ENCODE data around the gene FBN1.

Gene FBN1

GRCh38 chr15:48380198-48380597 lies 265.3 kb downstream of the FBN1 start:
- no peak for DNase-seq (ENCODE audit: low read depth in 1 of 2, low spot score in 1 of 2)

- no peak for DNase-seq (ENCODE audit: low read depth in 1 of 2, low spot score in 1 of 2)
These were observed 269.7 kb downstream of the FBN1 start for GRCh38 chr15:48375767-48376166.

GRCh38 chr15:48374472-48374871 lies 271.0 kb downstream of the FBN1 start:
- no peak for DNase-seq (ENCODE audit: low read depth in 1 of 2, low spot score in 1 of 2)

GRCh38 chr15:48373821-48374451 lies 271.6 kb downstream of the FBN1 start:
- DNase-seq (ENCODE audit: low read depth in 1 of 2, low spot score in 1 of 2): no peak

- no peak for DNase-seq (ENCODE audit: low read depth in 1 of 2, low spot score in 1 of 2)
These were observed 273.5 kb downstream of the FBN1 start for GRCh38 chr15:48371961-48372360.

GRCh38 chr15:48371550-48371949 lies 274.0 kb downstream of the FBN1 start:
- DNase-seq (ENCODE audit: low read depth in 1 of 2, low spot score in 1 of 2): no peak

- no peak for DNase-seq (ENCODE audit: low read depth in 1 of 2, low spot score in 1 of 2)
These were observed 275.0 kb downstream of the FBN1 start for GRCh38 chr15:48370460-48370859.

GRCh38 chr15:48367483-48367882 lies 278.0 kb downstream of the FBN1 start:
- no peak for DNase-seq (ENCODE audit: low read depth in 1 of 2, low spot score in 1 of 2)

GRCh38 chr15:48366584-48367312 lies 278.8 kb downstream of the FBN1 start:
- no peak for DNase-seq (ENCODE audit: low read depth in 1 of 2, low spot score in 1 of 2)

- no peak for DNase-seq (ENCODE audit: low read depth in 1 of 2, low spot score in 1 of 2)
These were observed 279.9 kb downstream of the FBN1 start for GRCh38 chr15:48365575-48365974.

- no peak for DNase-seq (ENCODE audit: low read depth in 1 of 2, low spot score in 1 of 2)
These were observed 282.0 kb downstream of the FBN1 start for GRCh38 chr15:48363474-48363873.

GRCh38 chr15:48361685-48362084 lies 283.8 kb downstream of the FBN1 start:
- no peak for DNase-seq (ENCODE audit: low read depth in 1 of 2, low spot score in 1 of 2)

- DNase-seq (ENCODE audit: low read depth in 1 of 2, low spot score in 1 of 2): no peak
These were observed 284.7 kb downstream of the FBN1 start for GRCh38 chr15:48360841-48361240.
